GM21786 (cell line): ENCODE data around the gene ARSK.

Source experiments
- ATAC-seq: cut with Tn5 transposase; IDR thresholded peaks from one replicate; pipeline ENCODE4 v1.9.1; 2021; ENCODE audit not compliant: unreplicated experiment

Gene ARSK

GRCh38 chr5:95554647-95555548 lies at the start of gene ARSK, which contains the start of gene SKIC3:
Gene ARSK (plus strand): TSS chr5:95555101. CDS start chr5:95555279, 178 bp downstream.
Gene SKIC3 (minus strand): TSS chr5:95554977. CDS start chr5:95547150, 7,827 bp downstream.
- ATAC-seq, result peak; percentile 89

- no peak for ATAC-seq
Observed at GRCh38 chr5:95508550-95508949, 46.4 kb upstream of the ARSK start.

GRCh38 chr5:95511606-95512005 lies 43.3 kb upstream of the ARSK start:
- ATAC-seq, result no peak

- no peak for ATAC-seq
Observed at GRCh38 chr5:95518417-95518816, 36.5 kb upstream of the ARSK start.

GRCh38 chr5:95519151-95519550 lies 35.8 kb upstream of the ARSK start:
- ATAC-seq, result no peak

- no peak for ATAC-seq
Observed at GRCh38 chr5:95519681-95520080, 35.2 kb upstream of the ARSK start.

- no peak for ATAC-seq
Observed at GRCh38 chr5:95520206-95520605, 34.7 kb upstream of the ARSK start.

GRCh38 chr5:95524423-95524822 lies 30.5 kb upstream of the ARSK start:
- no peak for ATAC-seq

GRCh38 chr5:95526871-95527270 lies 28.0 kb upstream of the ARSK start:
- no peak for ATAC-seq

GRCh38 chr5:95528565-95528964 lies 26.3 kb upstream of the ARSK start:
- ATAC-seq, result no peak

GRCh38 chr5:95530416-95530815 lies 24.5 kb upstream of the ARSK start:
- ATAC-seq, result no peak

- ATAC-seq, result peak; percentile 53
Observed at GRCh38 chr5:95531491-95531890, 23.4 kb upstream of the ARSK start.

- no peak for ATAC-seq
Observed at GRCh38 chr5:95532415-95532814, 22.5 kb upstream of the ARSK start.

- no peak for ATAC-seq
Observed at GRCh38 chr5:95533106-95533505, 21.8 kb upstream of the ARSK start.

GRCh38 chr5:95533761-95534160 lies 21.1 kb upstream of the ARSK start:
- ATAC-seq, result no peak

GRCh38 chr5:95537501-95537900 lies 17.4 kb upstream of the ARSK start:
- no peak for ATAC-seq

GRCh38 chr5:95543017-95543705 lies 11.7 kb upstream of the ARSK start:
- no peak for ATAC-seq

- no peak for ATAC-seq
Observed at GRCh38 chr5:95549030-95549429, 5.9 kb upstream of the ARSK start.

GRCh38 chr5:95554331-95554646 lies 612 bp upstream of the ARSK start:
- peak; percentile 24 for ATAC-seq

- ATAC-seq, result no peak
Observed at GRCh38 chr5:95555553-95555952, 652 bp downstream of the ARSK start.

GRCh38 chr5:95557841-95558240 lies 2.9 kb downstream of the ARSK start:
- no peak for ATAC-seq

GRCh38 chr5:95562282-95562681 lies 7.4 kb downstream of the ARSK start:
- no peak for ATAC-seq
